Calu3 (cell line): ENCODE measurements around the gene PCDHGC3. TPM values are rescaled to one million over a fixed set of nuclear protein-coding genes. Genes with fewer than 3 reads are reported as not detected.

Source experiments
- BruUV-seq: library from RNA; stranded (reverse); fragments of 400-500 nt; replicated peaks from 2 replicates; lab custom pipeline; 2021; lab: Mats Ljungman, UMichigan
- CTCF ChIA-PET: fragments of 300-600 bp; sonication (Branson Sonifier 250); formaldehyde crosslinking; loops from one replicate; lab custom pipeline; 2022; ENCODE audit warnings: antibody characterized with exemption; lab: Charles Lee
- DNase-seq: peaks from one replicate; pipeline ENCODE4 v3.0.0; 2022
- H3K27ac Mint-ChIP-seq: one replicate; pipeline ENCODE4 v1.8.0; 2022; ENCODE audit warnings: mixed read lengths; ENCODE audit not compliant: unreplicated experiment
- H3K27me3 Mint-ChIP-seq: one replicate; pipeline ENCODE4 v1.8.0; 2022; ENCODE audit warnings: mixed read lengths; ENCODE audit not compliant: unreplicated experiment
- H3K36me3 Mint-ChIP-seq: one replicate; pipeline ENCODE4 v1.8.0; 2022; ENCODE audit warnings: mild to moderate bottlenecking, moderate library complexity, mixed read lengths; ENCODE audit not compliant: insufficient read depth, unreplicated experiment
- H3K4me1 Mint-ChIP-seq: one replicate; pipeline ENCODE4 v1.8.0; 2022; ENCODE audit warnings: mild to moderate bottlenecking, low read depth, mixed read lengths; ENCODE audit not compliant: unreplicated experiment
- H3K4me3 Mint-ChIP-seq: one replicate; pipeline ENCODE4 v1.8.0; 2022; ENCODE audit warnings: mild to moderate bottlenecking, low read depth, moderate library complexity, mixed read lengths; ENCODE audit not compliant: unreplicated experiment
- H3K9me3 Mint-ChIP-seq: one replicate; pipeline ENCODE4 v1.8.0; 2022; ENCODE audit warnings: low read depth, mixed read lengths; ENCODE audit not compliant: unreplicated experiment
- CTCF ChIP-seq: fragments of 200-600 bp; IDR thresholded peaks from one replicate; pipeline ENCODE4 v1.8.0; 2022; ENCODE audit warnings: antibody characterized with exemption; ENCODE audit not compliant: unreplicated experiment
- intact Hi-C: fragments of 100-400 bp; cut with micrococcal nuclease; formaldehyde crosslinking; loops from one replicate; pipeline ENCODE4 v1.10.0; 2022; ENCODE audit not compliant: unreplicated experiment
- total RNA-seq: library from RNA; stranded (reverse); gene quantifications from 2 replicates; pipeline ENCODE4 v1.2.3, GENCODE V29; 2022

Gene PCDHGC3
- total RNA-seq, 1 experiment from 2014 or later: 73.0 TPM

DNA sequence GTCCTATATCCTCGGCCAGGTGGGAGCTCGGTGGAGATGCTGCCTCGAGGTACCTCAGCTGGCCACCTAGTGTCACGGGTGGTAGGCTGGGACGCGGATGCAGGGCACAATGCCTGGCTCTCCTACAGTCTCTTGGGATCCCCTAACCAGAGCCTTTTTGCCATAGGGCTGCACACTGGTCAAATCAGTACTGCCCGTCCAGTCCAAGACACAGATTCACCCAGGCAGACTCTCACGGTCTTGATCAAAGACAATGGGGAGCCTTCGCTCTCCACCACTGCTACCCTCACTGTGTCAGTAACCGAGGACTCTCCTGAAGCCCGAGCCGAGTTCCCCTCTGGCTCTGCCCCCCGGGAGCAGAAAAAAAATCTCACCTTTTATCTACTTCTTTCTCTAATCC, 2.0 kb downstream of the PCDHGC3 start:
- BruUV-seq: no TSS peak
- Mint-ChIP-seq H3K36me3 (peaks cover 28% of the 10 kb centered on the region), H3K4me1 (peaks cover 10% of the 10 kb centered on the region), H3K27me3 (no peaks in the 10 kb centered on the region), H3K4me3 (peak overlapping the region; percentile 91), H3K27ac (peak overlapping the region; percentile 40), H3K9me3 (no peaks in the 10 kb centered on the region)
- no peak for TF ChIP-seq CTCF
- intact Hi-C loops: loop anchor here (5.0 kb wide), 2 partner anchors 76 to 79 kb away; partner anchors contain the start of gene PCDHGA9
- DNase-seq: no peak
- CTCF ChIA-PET: no interaction called here

DNA sequence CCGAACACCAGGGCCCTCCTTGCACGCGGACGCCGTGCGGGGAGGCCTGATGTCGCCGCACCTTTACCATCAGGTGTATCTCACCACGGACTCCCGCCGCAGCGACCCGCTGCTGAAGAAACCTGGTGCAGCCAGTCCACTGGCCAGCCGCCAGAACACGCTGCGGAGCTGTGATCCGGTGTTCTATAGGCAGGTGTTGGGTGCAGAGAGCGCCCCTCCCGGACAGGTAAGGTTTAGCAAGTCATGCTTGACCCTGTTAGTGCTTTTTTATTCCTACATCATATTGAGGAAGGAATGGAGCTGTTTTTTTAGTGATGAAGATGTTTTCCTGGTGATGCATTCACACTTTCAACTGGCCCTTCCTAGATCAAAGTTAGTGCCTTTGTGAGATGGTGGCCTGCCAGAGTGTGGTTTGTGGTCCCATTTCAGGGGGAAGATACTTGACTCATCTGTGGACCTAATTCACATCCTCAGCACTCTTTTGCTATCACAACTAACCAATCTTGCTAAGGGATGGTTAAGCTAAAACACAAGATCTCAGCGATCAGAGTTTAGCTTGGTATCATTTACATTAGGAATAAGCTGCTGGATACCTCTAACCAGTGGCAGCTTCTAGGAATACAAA, 2.7 kb downstream of the PCDHGC3 start:
- Mint-ChIP-seq H3K27me3 (no peaks in the 10 kb centered on the region), H3K4me3 (peak overlapping the region; percentile 91), H3K27ac (no peak overlapping the region), H3K36me3 (peaks cover 28% of the 10 kb centered on the region), H3K9me3 (peaks cover 4% of the 10 kb centered on the region), H3K4me1 (peaks cover 10% of the 10 kb centered on the region)
- intact Hi-C loops: loop anchor here (5.0 kb wide), 2 partner anchors 76 to 79 kb away; partner anchors contain the start of gene PCDHGA9
- no peak for DNase-seq
- CTCF ChIA-PET: no interaction called here
- BruUV-seq: no TSS peak
- no peak for TF ChIP-seq CTCF

DNA sequence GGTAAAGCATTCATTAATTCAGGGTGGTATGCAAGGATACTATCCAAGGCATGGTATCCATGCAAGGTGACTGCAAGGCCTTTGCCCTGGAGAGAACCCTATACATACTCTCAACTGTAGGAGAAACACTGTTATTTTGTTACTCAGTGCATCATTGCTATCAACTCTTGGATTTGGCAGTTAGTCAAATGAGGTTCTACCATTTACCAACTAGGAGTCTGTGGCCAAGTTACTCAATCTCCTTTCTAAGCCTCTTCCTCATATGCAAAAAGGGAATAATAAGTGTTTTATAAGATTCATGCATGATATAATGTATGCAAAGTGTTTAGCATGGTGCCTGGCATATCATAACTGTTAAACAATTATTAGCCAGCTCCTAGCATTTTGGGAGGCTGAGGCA, 4.0 kb downstream of the PCDHGC3 start:
- intact Hi-C loops: loop anchor here (5.0 kb wide), 2 partner anchors 77 to 78 kb away; partner anchors contain the start of gene PCDHGA9
- Mint-ChIP-seq H3K4me3 (no peak overlapping the region), H3K9me3 (peaks cover 4% of the 10 kb centered on the region), H3K4me1 (peaks cover 8% of the 10 kb centered on the region), H3K27me3 (no peaks in the 10 kb centered on the region), H3K27ac (no peak overlapping the region), H3K36me3 (peaks cover 30% of the 10 kb centered on the region)
- DNase-seq: no peak
- CTCF ChIA-PET: no interaction called here
- TF ChIP-seq CTCF: no peak
- no TSS peak for BruUV-seq

GRCh38 chr5:141483902-141484301, 8.1 kb downstream of the PCDHGC3 start:
- no peaks in the 10 kb centered on the region for H3K4me1 Mint-ChIP-seq

More at GRCh38 chr5:141483902-141484301, 8.1 kb downstream of the PCDHGC3 start:
- Mint-ChIP-seq H3K27me3 (no peaks in the 10 kb centered on the region), H3K4me3 (no peak overlapping the region), H3K9me3 (peaks cover 8% of the 10 kb centered on the region), H3K27ac (no peak overlapping the region), H3K36me3 (peaks cover 6% of the 10 kb centered on the region)
- no peak for DNase-seq
- CTCF ChIA-PET: interaction anchor here (0.6 to 0.8 kb wide), 3 partner anchors 16 to 158 kb away, joined by 4 to 6 read pairs (median 5); no protein-coding TSS in a partner anchor
- TF ChIP-seq CTCF: no peak
- intact Hi-C loops: no loop called here
- no TSS peak for BruUV-seq
